Fibroblast of peridontal ligament (primary cell): ENCODE data around the gene MFSD6.

ENCODE experiments used
- DNase-seq: peaks from one replicate; pipeline ENCODE4 v3.0.0-alpha.2; 2010; ENCODE audit errors: extremely low read depth

Gene MFSD6

DNA sequence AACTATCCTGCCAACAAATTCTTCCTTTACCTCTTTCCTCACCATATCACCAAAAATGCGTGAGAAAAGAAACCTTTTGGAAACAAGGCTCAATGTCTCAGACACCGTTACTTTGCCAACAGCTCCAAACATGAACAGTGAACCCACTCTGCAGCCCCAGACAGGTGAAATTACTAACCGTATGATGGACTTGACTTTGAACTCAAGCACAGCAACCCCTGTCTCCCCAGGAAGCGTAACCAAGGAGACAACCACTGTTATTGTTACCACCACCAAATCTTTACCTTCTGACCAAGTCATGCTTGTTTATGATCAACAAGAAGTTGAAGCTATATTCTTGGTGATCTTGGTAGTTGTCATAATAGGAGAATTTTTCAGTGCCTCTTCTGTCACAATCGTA is 28.4 kb downstream of the MFSD6 start:
- no peak for DNase-seq

DNA sequence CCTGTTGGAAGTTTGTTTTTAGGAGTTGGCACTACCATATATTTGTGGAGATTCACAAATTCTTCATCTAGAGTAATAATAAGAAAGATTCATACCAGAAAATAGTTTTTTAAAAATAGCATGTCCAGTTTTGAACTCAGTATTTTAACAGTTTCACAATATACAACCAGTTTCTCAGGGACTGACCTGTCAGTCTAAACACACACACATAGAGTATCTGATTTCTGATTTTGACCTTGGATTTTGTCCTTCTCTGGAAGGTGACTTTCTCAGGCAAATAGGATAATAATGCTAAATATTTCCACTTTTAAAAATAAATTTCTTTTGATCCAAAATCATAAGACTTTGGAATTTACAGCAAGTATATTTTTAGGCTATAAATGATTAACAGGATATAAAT is 32.0 kb downstream of the MFSD6 start:
- DNase-seq = no peak

DNA sequence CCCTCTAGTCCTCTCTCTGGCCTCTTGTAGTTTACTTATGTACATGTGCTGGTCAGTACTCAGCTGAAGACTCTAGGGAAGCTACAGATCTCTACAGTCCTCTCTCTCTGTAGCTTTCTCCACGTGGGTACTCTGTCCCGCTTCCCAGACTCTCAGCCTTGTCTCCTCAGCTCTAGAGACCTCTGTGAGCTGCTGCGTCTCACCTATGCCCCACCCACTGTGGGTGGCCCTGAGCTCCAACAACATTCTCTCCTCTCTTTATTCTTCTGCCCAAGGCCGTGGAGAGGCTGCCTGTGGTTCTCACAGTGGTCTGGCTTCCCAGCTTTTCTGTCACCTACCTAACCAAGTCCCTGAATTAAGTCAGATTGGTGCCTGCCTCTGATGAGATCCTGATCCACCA is 33.4 kb downstream of the MFSD6 start:
- no peak for DNase-seq

DNA sequence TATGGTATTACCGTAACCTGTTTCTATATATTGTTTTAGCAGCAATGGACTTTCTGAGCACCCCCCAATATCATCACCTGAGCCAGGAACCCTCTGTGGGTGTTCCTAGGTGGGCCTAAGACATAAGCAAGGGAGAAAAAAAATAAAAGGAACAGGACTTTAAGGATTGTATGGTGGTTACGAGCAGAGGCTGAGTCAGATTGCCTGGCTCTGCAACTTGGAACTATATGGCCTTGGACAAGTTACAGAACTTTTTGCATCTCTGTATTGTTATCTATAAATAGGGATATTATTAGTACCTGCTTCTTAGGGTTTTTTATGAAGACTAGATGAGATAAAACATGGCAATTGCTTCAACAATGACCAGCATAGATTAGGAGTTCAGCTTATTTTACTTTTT is 34.9 kb downstream of the MFSD6 start:
- no peak for DNase-seq

DNA sequence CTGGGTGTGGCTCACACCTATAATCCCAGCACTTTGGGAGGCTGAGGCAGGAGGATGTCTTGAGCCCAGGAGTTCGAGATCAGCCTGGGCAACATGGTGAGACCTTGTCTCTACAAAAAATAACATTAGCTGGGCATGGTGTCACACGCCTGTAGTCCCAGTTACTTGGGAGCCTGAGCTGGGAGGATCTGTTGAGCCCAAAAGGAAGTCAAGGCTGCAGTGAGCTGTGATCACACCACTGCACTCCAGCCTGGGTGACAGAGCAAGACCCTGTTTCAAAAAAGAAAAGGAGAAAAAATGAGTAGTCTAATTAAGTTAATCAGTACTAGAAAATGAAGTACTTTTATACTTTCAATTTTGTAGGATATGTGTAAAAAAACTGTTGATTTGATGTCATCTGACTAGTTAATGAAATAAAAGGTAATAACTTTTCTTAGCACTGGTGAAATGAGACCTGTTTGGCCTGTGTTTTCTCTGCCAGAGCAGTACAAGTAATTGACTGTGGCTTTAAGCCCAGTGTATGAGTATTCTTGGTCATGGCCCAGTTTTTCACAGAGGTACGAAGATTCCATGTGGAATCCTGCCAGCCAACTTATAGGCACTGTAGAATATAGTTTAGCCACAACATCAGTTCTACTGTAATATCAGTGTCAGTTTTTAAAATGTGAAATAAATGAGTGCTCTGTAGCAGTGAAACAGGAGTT is 35.8 kb downstream of the MFSD6 start:
- DNase-seq = peak; percentile 60

DNA sequence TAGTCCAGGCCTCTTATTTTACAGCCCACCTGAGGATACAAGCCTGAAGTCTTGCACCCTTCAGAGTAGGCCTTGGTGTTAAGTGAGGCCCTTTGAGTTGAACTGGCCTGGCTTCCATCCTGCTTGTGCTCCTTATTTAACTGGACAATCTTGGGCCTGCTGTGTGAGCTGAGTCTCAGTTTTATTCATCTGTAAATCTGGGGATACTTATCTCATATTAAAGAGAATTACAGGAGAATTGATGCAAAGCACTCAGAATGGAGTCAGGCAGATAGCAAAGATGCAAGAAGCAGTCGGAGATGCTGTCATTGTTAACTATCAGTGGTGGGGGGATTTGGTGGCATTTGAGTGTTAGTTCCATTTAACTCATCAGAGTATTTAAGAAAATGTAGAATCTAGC is 36.8 kb downstream of the MFSD6 start:
- DNase-seq = no peak

DNA sequence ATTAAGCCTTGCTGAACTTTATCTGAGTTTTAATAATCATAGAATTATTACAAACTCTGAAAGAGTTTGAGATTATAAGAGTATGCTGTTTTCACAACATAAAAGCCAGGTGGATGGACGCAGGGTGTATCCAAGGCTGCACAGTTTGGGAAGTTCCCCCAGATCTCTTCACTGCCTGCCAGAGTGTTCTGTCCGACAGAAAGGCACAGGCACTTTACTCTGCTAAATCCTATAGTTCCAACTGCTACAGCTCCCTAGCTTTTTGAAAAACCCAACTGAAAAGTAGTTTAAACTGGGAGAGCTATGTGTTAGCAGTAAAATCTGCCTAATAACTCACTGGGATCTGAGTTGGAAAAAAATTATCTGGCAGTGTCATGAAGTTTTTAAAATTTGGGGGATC is 38.0 kb downstream of the MFSD6 start:
- DNase-seq = no peak

DNA sequence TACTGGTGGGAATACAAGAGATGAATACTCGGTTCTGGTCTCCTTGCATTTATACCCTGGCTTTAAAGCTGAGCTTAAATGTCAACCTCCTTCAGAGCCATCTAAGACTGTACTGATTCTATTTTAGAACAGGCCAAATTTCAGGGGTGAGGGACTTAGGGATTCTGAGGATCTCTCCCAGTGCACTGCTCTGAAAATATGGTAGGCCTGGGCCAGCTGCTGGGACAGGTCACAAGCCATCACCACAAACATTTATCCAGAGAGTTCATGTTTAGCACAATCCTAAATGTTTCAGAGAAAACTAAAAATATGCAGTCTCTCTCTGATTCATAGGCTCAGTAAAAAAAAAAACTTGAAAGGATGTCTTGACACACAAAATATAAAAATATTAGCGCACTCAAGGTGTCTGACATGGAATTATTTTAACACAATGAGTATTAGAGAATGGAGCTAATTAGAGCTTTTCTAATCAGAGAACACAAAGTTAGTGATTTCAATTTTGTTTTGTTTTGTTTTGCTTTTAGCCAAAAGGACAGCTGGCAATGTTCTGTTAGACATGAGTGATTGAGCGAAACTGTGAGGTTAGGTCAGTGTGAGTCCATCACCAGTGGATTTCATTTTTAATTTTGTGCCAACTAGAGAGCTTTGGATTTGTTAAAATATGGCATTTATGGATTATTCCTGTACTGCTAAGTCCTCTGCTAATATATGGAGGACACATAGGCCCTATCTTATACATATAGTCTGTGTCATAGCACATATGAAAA is 38.8 kb downstream of the MFSD6 start:
- DNase-seq = no peak

DNA sequence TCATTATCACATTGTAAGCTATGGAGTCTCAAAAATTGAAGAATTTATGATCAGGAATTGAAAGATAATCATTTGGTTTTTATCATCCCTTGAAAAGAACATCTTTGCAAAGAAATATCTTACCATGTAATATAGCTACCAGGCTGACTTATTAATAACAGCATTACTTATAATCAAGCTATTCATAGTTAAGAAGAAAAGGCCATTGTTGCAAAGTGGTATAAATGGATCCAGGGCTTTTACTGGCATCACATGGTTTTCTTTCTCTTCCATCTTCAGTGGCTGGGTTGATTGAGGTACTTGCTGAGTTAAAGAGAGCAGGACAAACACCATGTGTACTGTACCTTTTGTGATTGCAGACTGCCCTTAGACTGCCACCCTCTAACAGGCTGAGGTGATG is 39.6 kb downstream of the MFSD6 start:
- no peak for DNase-seq

DNA sequence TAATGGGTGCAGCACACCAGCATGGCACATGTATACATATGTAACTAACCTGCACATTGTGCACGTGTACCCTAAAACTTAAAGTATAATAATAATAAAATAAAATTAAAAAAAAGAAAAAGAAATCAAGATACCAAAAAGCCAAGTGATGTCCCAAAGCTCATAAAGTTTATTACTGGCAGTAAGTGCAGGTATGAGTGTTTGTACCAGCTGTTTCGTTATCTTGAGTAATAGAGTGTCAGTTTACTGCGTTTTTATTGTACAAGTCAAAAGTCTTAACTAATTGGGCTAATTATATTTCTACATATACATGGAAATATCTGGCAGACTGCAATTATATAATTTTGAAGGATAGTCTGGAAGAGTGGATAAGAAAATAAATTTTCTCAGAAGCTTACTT is 41.8 kb downstream of the MFSD6 start:
- DNase-seq = no peak

DNA sequence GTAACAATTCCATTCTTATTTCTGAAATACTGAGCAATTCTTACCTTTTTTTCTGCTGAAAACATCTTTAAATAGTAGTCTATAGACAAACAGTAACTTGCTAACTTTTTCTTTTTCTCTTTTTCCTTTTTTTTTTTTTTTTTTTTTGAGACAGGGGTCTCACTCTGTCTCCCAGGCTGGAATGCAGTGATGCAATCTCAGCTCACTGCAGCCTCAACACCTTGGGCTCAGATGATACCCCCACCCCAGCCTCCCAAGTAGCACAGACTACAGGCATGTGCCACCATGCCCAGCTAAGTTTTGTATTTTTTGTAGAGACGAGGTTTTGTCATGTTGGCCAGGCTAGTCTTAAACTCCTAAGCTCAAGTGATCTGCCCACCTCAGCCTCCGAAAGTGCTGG is 42.2 kb downstream of the MFSD6 start:
- DNase-seq = no peak

DNA sequence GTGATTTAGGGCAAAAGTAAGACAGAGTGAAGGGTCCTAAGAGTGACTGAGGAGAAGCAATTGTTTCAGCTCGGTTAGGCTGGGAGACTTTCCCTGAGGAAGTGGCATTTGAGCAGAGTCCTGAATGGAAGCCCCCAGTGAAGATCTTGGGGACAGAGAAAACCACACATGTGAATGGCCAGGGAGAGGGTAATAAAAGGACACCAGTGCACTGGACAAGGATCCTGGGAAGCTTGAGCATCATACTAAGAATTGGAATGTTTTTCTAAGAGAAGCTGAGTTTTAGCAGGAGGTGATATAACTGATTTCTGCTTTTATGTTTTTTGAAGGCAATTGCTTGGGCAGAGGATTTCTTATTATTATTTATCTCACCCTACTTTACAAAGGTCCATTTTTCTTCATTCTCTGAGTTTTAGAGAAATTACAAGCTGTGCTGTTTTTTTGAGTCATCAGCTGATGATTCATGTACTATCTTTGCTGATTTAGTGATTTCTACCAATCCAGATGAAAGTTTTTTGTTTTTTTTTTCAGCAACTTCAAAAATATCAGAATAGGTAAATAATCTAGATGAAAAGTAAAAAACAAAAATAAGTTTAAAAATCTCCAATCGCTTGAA is 43.5 kb downstream of the MFSD6 start:
- peak; percentile 50 for DNase-seq

DNA sequence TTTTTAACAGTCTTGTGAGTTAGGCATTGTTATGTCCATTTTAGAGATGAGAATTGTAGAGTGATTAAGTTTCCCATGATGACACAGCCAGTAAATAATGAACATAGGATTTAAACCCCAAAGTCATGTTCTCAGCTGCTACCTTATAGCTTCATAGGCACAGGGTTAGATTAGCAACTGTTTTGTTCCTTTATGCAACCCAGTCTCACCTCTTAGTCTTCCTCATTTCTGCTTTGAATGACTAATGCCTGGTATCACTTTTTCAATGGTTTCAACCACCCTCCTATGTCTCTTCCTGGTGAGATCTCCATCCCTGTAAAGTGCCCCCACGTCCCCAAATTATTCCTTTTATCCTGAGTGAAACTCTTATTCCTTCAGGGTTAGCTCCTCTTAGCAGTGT is 44.3 kb downstream of the MFSD6 start:
- no peak for DNase-seq

DNA sequence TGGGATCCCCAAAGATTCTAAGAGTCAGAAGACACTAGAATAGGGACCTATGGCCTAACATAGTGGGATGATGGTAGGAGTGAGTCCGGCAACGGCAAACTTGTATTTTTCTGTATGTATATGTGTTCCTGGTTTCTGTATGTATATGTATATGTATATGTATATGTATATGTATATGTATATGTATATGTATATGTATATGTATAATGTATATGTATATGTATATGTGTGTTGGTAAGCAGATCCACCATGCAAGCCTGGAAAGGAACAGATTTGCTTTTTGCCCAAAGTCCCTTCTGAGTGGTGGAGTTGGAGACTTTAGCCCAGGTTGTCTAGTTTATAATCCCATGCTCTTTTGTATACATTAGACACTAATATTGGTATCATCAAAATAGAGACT is 46.6 kb downstream of the MFSD6 start:
- no peak for DNase-seq

DNA sequence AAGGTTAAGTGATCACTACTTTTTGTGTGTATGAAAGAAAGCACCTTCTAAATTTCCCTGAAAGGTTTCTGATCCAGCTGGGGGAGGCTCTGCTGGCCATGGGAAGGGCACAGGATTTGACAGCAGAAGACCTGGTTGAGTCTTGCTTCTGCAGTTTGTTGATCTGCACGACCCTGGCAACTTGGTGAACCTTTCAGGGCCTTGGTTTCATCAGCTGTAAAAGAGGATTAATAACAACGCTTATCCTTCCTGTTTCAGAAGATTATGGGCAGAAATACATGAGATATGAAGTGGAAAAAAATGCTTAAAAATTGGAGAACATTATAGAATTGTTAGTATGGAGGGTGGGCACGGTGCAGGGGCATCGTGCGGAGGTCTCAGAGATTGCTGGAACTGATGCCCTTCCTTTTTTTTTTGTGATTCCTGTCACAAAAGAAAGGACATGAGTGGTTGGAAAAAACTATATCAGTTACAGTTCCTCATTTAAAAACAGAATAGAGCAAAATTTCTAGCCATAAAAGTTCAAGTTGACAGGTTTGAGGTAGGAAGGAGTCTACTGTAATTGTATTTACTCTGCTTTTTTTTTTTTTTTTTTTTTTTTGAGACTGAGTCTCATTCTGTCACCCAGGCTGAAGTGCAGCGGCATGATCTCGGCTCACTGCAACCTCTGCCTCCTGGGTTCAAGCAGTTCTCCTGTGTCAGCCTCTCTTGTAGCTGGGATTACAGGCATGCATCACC is 47.4 kb downstream of the MFSD6 start:
- no peak for DNase-seq

DNA sequence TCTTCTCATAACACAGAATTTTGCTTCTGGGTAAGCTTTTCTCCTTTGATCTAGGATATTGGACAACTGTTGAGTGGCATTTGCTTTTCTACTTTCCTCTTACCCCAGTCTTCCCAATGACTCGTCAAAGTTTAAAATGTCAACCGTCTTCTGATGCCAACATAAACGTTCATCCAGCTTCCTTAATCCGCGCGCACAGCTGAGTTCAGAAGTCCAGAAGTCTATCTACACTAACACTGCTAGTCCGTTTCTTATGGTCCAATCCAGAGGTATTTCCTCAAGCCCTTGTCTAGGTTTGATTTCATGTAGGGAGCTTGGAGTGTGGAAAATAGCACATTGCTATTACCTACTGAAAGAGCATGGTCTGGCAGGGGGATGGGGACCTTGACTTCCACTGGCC is 48.7 kb downstream of the MFSD6 start:
- DNase-seq = no peak

DNA sequence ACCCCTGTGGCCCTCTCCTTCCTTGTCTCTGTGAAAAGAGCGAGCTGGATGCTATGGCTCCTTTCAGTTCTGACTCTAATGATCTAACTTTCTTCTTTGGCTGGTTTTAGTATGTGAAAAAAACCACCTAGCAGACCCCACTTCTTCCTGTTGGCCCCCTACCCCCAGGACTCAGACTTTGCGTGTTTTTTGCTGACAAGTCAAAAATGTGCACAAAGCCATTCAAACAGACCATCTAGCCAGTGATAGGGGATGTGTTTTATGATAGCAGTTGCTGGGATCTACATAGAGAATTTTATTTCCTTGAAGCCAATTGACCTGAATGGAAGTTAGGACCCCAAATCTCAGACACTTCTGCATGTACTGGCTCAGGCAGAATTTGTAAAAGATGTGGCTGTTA is 49.1 kb downstream of the MFSD6 start:
- no peak for DNase-seq

DNA sequence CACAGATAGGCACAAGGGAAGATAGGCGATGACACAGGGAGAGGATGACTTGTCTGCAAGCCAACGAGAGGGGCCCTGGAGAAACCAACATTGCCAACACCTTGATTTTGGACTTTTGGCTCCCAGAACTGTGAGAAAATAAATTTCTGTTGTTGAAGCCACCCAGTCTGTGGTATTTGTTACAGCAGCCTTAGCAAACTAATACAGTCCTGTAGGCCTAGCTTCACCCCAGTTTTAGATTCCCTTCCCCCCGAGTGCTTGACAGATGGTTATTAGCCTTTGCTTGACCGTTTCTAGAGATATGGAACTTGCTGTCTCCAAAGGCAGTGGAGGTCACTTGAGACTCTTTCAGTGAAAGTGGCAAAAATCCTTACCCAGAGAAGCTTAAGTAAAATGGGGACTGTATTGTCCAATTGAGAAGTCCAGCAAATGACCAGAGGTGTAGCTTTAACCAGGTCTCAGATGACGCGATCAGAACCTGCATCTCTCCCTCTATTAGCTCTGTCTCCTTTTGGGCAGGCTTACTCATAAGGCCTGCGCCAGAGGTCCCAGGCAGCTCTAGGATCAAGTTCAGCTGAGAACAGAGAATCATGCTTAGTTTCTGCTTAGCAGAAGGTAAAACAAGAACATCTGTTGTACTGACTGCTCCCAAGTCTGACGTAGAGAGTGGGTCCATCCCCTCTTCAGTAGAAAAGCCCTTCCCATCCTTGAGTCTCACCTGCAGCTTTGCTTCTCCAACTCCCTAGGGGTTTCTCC is 50.4 kb downstream of the MFSD6 start:
- DNase-seq = no peak

DNA sequence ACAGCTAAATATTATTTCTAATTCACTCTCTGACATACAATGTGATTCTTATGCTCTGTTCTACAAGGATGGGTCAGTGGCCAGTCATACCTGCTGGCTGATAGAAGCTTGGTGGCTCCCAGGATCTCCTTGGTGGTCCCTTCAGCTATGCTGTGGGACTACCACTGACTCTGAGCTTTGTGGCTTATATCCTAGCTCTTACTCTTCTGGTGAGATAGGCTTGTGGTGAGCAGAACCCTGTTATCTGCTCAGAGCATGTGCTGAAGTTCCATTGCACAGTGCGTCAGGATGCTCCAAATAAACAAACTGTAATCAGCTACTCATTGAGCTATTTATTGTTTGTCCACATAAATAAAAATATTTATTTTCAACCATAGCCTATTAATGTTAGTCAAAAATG is 51.7 kb downstream of the MFSD6 start:
- DNase-seq = no peak

DNA sequence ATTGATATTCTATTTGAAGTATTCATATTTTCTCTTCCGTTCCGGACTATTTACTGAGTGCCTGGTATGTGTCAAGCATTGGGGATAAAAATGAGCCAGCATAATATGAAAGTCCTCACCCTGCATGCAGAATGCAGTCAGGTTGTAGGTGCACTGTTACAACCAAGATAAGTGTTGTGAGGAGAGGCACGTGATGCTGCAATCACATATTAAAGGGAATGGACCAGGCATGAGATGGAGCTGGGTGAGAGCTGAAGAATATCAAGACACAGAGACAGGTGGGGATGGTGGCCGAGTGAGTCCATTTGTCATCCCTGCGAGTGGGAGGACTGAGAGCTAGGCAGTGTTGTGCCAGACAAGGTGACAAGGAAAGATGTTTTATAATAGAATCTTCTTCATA is 52.3 kb downstream of the MFSD6 start:
- no peak for DNase-seq

DNA sequence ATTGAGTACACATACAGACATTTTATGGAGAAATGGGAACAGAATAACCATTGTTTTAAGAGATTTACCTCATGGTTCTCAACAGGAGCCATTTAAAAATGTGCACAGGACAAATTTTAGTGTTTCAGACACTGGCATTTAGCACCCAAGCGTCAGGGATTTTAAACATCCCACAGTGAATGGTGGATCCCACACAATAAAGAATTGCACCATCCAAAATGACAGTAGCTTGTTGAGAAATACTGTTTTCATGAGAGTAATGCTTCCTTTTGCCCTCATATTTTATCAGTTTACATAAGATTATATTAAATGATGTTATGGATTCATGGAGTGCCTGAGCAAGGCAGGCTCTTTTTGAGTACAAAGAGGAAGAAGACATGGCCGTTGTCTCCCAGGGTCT is 54.0 kb downstream of the MFSD6 start:
- no peak for DNase-seq

DNA sequence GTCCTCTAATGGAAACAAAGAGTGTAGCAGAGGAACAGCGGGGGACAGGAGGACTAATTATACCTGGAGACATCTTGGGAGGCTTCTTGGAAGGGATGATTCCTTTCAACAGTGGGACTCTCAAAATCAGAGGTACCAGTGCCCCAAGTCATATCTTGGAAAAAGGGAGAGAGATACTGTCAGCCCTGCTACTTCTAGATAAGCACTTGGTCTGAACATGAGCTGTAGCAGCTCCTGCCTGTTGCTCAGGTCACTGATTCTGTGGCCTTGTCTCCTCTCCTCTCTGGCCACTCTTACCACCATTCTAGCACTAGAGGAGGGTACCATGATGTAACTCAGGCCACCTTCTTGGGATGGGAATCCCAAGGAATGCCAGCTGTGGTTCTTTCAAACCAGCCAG is 54.5 kb downstream of the MFSD6 start:
- DNase-seq = no peak
